ENCODE data around the gene TOM1.

TOM1 gene

DNA sequence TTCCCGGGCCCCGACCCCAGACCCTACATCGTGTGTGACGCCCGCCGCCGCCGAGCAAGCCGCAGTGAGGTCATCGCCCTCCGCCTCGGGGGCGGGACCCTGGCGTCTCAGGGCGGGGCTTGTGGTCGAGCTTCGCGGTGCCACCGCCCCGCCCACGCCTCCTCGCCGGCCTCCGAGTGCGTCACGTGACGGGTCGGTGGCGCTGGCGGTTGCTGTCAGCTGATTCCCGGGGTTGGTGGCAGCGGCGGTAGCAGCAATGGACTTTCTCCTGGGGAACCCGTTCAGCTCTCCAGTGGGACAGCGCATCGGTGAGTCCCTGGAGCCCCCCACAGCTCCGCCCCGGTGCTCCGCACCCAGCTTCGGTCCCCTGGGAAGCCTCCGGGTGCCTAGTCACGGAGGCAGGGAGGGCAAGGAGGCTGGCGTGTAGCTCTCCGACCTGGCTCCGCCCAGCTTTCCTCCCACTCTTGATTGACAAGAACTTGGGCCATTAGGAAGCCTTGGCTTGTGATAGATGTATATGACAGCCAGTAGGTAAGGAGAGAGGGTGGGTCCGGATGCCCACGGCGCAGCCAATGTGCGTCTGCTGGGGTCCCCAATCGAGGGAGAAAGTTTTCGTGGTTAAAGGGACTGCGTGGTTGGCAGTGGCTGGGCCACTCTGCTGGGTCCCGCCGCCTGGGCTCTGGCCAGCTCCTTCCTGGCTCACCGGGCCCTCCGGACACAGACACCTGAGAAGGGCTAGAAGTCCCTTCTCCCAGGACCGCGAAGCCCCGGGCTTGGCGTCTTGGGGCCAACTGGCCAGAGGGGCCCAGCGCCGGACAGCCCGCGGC is at the start of gene TOM1:
Gene TOM1 (plus strand): TSS at position 222 of the 827 bp plus-strand sequence. CDS start 35 bp downstream, at position 257.
- Histone ChIP-seq H3K27ac (peak within 1 kb of the TSS; percentile 83 to 97 (median 88)), H3K9me3 (replicated peaks in 1 of 11) (no peaks in the 10 kb centered on the region), H3K4me1 (peaks cover 51 to 65% (median 60%) of the 10 kb centered on the region in 10 experiments), H3K27me3 (no peaks in the 10 kb centered on the region), H3K36me3 (peaks cover 5 to 31% (median 22%) of the 10 kb centered on the region in 11 experiments; a peak in 20 of 22 replicates), H3K9ac (peak within 1 kb of the TSS; percentile 83 to 97 (median 90)), H3K4me3 (peak within 1 kb of the TSS; percentile 71 to 93 (median 84)), H3K4me2 (peak within 1 kb of the TSS; percentile 85 to 100 (median 96)), H4K20me1 (peaks cover 0 to 20% (median 0%) of the 10 kb centered on the region in 11 experiments; a peak in 2 of 22 replicates)
- no peak for TF ChIP-seq Cebpa-rat (IDR thresholded peaks at IDR 0.05)

DNA sequence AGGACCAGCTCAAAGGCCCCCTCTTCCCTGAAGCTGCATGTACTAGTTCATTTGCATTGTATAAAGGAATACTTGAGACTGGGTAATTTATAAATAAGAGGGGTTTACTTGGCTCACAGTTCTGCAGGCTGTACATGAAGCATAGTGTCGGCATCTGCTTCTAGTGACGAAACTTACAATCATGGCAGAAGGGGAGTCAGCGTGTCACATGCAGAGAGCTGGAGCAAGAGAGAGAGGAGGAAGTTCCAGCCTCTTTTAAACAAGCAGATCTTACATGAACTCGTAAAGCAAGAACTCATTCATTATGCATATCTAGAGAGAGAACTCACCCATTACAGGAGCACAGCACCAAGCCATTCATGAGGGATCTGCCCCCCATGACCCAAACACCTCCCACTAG is 49.5 kb upstream of the TOM1 start:
- Histone ChIP-seq H4K20me1 (no peaks in the 10 kb centered on the region), H3K4me2 (peak overlapping the region in 1 of 11 experiments; percentile 29; a peak in 1 of 22 replicates), H3K9ac (no peak overlapping the region), H3K27me3 (no peaks in the 10 kb centered on the region), H3K27ac (no peak overlapping the region), H3K9me3 (replicated peaks in 1 of 11) (peaks cover 0 to 3% (median 0%) of the 10 kb centered on the region in 11 experiments; a peak in 1 of 22 replicates), H3K36me3 (no peaks in the 10 kb centered on the region), H3K4me1 (no peaks in the 10 kb centered on the region), H3K4me3 (no peak overlapping the region)
- no peak for TF ChIP-seq Cebpa-rat (IDR thresholded peaks at IDR 0.05)

DNA sequence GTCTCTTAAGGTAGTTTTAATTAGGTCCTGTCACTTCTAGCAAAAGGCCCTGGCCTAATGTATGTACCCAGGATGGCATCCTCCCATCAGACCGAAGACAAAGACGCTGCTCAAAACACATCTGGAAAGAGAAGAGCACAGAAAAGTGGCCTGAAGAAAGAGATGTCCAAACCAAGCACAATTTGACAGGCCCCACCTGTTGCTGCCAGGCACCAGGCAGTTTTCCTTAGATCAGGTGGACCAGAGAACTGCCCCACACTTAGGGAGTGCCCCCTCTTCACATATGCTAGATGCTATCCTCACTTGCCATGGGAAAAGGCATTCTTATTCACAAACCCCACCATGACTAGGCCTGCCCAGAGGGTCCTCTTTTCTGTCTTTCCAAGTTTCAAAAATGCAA is 45.7 kb upstream of the TOM1 start:
- TF ChIP-seq Cebpa-rat (IDR thresholded peaks at IDR 0.05): no peak
- no peaks in the 10 kb centered on the region for H3K9me3 ChIP-seq (replicated peaks in 1 of 11)
- no peak overlapping the region for H3K4me2 ChIP-seq
- peaks cover 0 to 5% (median 0%) of the 10 kb centered on the region in 11 experiments; a peak in 1 of 22 replicates for H3K36me3 ChIP-seq
- no peaks in the 10 kb centered on the region for H3K27me3 ChIP-seq
- no peak overlapping the region for H3K27ac ChIP-seq
- peaks cover 13 to 17% (median 15%) of the 10 kb centered on the region in 10 experiments for H3K4me1 ChIP-seq
- H3K9ac ChIP-seq: no peak overlapping the region
- peaks cover 0 to 12% (median 0%) of the 10 kb centered on the region in 11 experiments; a peak in 5 of 22 replicates for H4K20me1 ChIP-seq
- no peak overlapping the region for H3K4me3 ChIP-seq

DNA sequence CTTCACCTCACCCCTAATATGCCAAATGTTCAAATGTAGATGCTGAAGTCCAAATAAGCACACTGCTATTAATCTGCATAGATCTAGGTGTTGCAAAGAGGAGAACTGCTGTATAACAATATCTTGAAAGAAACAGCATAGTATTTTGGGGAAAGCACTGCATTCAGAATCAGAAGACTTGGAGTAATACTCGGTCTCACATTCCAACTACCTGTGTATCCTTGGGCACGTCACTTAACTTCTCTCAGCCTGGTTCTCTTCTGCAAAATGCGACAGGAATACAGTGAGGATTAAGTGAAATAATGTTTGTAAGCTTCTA is 42.7 kb upstream of the TOM1 start:
- no peak for TF ChIP-seq Cebpa-rat (IDR thresholded peaks at IDR 0.05)
- Histone ChIP-seq H3K4me3 (peak overlapping the region; percentile 67 to 90 (median 82)), H3K27ac (peak overlapping the region in 10 of 11 experiments; percentile 96 to 100 (median 98); a peak in 19 of 22 replicates), H3K36me3 (peaks cover 5 to 20% (median 10%) of the 10 kb centered on the region in 11 experiments; a peak in 21 of 22 replicates), H3K9ac (peak overlapping the region; percentile 98 to 100 (median 99)), H4K20me1 (peaks cover 0 to 36% (median 5%) of the 10 kb centered on the region in 11 experiments; a peak in 9 of 22 replicates), H3K27me3 (no peaks in the 10 kb centered on the region), H3K4me1 (peaks cover 15 to 24% (median 18%) of the 10 kb centered on the region in 10 experiments), H3K9me3 (replicated peaks in 1 of 11) (no peaks in the 10 kb centered on the region), H3K4me2 (peak overlapping the region; percentile 74 to 95 (median 85))

DNA sequence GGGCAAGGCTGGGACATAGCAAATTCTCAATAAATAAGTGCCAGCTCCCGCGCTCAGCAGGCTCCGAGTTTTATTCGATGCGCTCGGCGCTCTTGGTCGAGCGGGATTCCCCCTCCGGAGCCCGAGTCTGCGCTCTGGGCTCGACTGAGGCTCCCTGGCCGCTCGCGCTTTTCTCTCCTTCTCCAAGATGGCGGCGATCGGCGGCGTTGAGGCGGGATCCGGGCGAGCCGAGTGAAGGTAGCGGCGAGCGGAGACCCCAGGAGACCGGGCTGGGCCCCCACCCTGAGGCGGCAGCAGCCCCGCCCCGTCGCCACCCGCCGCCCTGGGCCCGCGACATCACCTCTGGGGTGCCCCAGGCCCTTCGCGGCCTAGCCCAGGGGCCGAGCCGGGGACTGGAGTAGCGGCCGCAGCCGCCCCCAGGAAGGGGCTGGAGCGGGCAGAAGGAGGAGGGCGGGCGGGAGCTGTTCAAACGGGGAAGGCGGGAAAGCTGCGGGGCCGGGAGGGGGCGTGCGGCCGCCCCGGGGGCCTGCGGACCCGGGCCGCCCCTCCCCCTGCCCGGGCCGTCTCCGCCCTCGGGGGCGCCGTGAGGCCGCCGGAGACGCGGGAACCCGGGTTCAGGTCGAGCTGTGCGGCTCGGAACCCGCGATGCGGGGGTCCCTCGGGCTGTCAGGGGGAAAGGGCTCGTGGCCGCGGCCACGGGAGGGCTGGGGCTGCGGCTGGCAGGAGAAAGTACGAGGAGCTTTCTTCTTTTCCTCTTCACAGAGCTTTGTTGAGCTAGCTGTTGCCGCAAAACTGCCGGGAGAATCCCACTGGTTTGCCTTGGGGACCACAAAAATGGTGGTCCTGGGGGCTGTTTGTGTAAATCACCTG is 42.1 kb upstream of the TOM1 start, which contains the start of gene HMGXB4:
Gene HMGXB4 (plus strand): TSS at position 173 of the 870 bp plus-strand sequence. CDS start 4,898 bp downstream, outside the sequence.
- peak within 1 kb of the TSS; percentile 96 to 100 (median 98) for H3K27ac ChIP-seq
- peaks cover 0 to 41% (median 9%) of the 10 kb centered on the region in 11 experiments; a peak in 9 of 22 replicates for H4K20me1 ChIP-seq
- H3K9me3 ChIP-seq (replicated peaks in 1 of 11): no peaks in the 10 kb centered on the region
- peak within 1 kb of the TSS; percentile 98 to 100 (median 99) for H3K9ac ChIP-seq
- H3K36me3 ChIP-seq: peaks cover 11 to 26% (median 16%) of the 10 kb centered on the region in 11 experiments
- peak within 1 kb of the TSS; percentile 67 to 90 (median 82) for H3K4me3 ChIP-seq
- H3K27me3 ChIP-seq: no peaks in the 10 kb centered on the region
- peaks cover 15 to 24% (median 18%) of the 10 kb centered on the region in 10 experiments for H3K4me1 ChIP-seq
- H3K4me2 ChIP-seq: peak within 1 kb of the TSS; percentile 77 to 97 (median 90)
- TF ChIP-seq Cebpa-rat (IDR thresholded peaks at IDR 0.05): no peak

DNA sequence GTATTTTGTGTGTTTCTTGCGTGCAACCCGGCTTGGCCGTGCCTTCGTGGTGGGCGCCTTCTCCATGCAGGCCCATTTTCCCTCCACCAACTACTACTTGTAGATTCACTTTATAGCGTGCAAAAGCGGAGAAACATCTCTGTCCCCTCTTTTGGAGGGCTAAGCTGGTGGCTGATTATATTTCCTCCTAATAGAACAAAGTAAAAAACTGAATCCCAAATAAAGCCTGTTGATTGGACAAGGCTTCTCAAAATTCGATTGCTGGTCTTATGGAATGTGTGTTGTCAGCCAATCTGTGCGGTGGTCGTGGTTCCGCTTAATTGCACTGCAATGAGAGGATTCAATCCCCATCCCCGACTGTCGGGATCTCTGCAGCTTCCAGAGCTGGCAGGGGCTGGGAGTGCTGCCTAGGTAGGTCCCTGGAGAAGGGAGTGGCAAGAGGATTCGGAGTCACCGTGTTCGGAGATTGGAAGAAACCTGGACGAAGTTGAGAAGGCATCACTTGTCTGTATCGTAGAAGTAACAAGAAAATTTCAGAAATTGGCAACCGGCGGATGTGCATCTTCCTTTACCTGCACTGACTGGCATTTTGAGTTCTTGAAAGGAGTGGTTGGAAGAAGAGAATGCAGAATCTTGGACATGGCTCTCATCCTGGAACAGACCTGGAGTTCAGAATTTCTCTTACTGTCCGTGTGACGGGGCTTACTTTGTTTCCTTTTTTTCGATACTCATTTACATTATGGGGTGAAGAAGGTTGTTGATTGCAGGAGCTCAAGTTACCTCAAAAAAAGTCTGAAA is 41.3 kb upstream of the TOM1 start:
- TF ChIP-seq Cebpa-rat (IDR thresholded peaks at IDR 0.05): no peak
- Histone ChIP-seq H3K27ac (peak overlapping the region; percentile 96 to 100 (median 98); a peak in 21 of 22 replicates), H3K4me1 (peaks cover 15 to 24% (median 18%) of the 10 kb centered on the region in 10 experiments), H3K9me3 (replicated peaks in 1 of 11) (no peaks in the 10 kb centered on the region), H4K20me1 (peaks cover 0 to 44% (median 11%) of the 10 kb centered on the region in 11 experiments; a peak in 9 of 22 replicates), H3K4me2 (peak overlapping the region; percentile 77 to 97 (median 90)), H3K36me3 (peaks cover 19 to 34% (median 24%) of the 10 kb centered on the region in 11 experiments), H3K9ac (peak overlapping the region; percentile 98 to 100 (median 99)), H3K27me3 (no peaks in the 10 kb centered on the region), H3K4me3 (peak overlapping the region; percentile 67 to 90 (median 82))

DNA sequence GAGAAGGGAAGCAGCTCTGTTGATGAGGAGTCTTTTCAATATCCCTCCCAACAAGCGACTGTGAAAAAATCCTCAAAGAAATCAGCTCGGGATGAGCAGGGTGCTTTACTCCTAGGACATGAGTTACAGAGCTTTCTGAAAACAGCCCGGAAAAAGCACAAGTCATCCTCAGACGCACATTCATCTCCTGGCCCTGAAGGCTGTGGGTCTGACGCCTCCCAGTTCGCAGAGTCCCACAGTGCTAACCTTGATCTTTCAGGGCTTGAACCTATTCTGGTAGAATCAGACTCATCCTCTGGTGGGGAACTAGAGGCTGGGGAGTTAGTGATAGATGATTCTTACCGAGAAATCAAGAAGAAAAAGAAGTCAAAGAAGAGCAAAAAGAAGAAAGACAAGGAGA is 34.7 kb upstream of the TOM1 start:
- Histone ChIP-seq H3K4me3 (no peak overlapping the region), H3K4me1 (no peaks in the 10 kb centered on the region; a peak in 1 of 20 replicates), H3K9me3 (replicated peaks in 1 of 11) (no peaks in the 10 kb centered on the region), H3K27ac (no peak overlapping the region), H3K9ac (no peak overlapping the region), H4K20me1 (peaks cover 0 to 73% (median 35%) of the 10 kb centered on the region in 11 experiments; a peak in 15 of 22 replicates), H3K27me3 (no peaks in the 10 kb centered on the region), H3K4me2 (no peak overlapping the region), H3K36me3 (peaks cover 83 to 90% (median 84%) of the 10 kb centered on the region in 11 experiments)
- no peak for TF ChIP-seq Cebpa-rat (IDR thresholded peaks at IDR 0.05)

DNA sequence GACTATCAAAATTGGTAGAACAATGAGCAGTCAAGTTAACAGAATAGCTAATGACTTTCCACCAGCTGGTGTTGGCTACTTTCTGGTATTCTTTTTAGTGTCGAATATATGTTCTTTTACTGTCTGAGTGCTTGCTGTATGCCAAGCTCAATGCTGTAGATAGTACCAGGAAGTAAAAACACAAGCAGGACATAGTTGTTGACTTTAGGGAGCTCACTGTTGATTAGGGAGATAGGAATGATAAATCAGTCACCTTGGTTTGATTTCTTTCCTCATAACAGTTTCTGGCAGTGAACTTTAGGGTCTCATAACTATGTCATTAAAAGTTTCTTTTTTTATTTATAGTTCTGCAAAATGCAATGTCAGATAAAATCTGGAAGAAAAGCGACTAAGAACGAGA is 33.4 kb upstream of the TOM1 start:
- no peak overlapping the region for H3K9ac ChIP-seq
- no peaks in the 10 kb centered on the region for H3K27me3 ChIP-seq
- H3K4me1 ChIP-seq: no peaks in the 10 kb centered on the region; a peak in 1 of 20 replicates
- H4K20me1 ChIP-seq: peaks cover 0 to 78% (median 41%) of the 10 kb centered on the region in 11 experiments; a peak in 16 of 22 replicates
- no peak overlapping the region for H3K4me3 ChIP-seq
- H3K27ac ChIP-seq: no peak overlapping the region
- H3K4me2 ChIP-seq: no peak overlapping the region
- H3K9me3 ChIP-seq (replicated peaks in 1 of 11): no peaks in the 10 kb centered on the region
- TF ChIP-seq Cebpa-rat (IDR thresholded peaks at IDR 0.05): no peak
- H3K36me3 ChIP-seq: peaks cover 95 to 98% (median 97%) of the 10 kb centered on the region in 11 experiments

All from BLaER1 treated with 17β-estradiol and CSF1 and Interleukin-3, amounts not matched to agents 10 nM and 100 nM (cell line).